Astrocyte of the spinal cord (primary cell): Measurements from ENCODE around the gene HOXD3.

Source experiments
- DNase-seq: peaks from one replicate; pipeline ENCODE4 v3.0.0; 2011; ENCODE audit warnings: low read depth, low spot score
- H3K4me3 ChIP-seq: 2 replicates; pipeline ENCODE4 v1.5.1; 2011; ENCODE audit warnings: low read depth, mild to moderate bottlenecking, low read length, moderate library complexity
- in situ Hi-C: cut with HindIII; loops from 2 replicates; pipeline ENCODE4 v1.10.0; 2017; ENCODE audit warnings: low sequenced_read_pairs
- TF ChIP-seq, protein P1 (sequence below): IDR thresholded peaks from 2 replicates; pipeline ENCODE4 v1.5.1; 2012; ENCODE audit warnings: low read depth, mild to moderate bottlenecking, low read length, inconsistent platforms

HOXD3 gene

GRCh38 chr2:176166272-176166671 lies 9.2 kb downstream of the HOXD3 start:
- DNase-seq, result no peak
- H3K4me3 ChIP-seq, result no peak overlapping the region
- TF ChIP-seq, protein P1, sequence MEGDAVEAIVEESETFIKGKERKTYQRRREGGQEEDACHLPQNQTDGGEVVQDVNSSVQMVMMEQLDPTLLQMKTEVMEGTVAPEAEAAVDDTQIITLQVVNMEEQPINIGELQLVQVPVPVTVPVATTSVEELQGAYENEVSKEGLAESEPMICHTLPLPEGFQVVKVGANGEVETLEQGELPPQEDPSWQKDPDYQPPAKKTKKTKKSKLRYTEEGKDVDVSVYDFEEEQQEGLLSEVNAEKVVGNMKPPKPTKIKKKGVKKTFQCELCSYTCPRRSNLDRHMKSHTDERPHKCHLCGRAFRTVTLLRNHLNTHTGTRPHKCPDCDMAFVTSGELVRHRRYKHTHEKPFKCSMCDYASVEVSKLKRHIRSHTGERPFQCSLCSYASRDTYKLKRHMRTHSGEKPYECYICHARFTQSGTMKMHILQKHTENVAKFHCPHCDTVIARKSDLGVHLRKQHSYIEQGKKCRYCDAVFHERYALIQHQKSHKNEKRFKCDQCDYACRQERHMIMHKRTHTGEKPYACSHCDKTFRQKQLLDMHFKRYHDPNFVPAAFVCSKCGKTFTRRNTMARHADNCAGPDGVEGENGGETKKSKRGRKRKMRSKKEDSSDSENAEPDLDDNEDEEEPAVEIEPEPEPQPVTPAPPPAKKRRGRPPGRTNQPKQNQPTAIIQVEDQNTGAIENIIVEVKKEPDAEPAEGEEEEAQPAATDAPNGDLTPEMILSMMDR, result no peak
- in situ Hi-C loops, result no loop called here

- in situ Hi-C loops, result no loop called here
- DNase-seq, result no peak
- no peak overlapping the region for H3K4me3 ChIP-seq
- TF ChIP-seq, protein P1, result no peak
These were observed 10.3 kb downstream of the HOXD3 start for GRCh38 chr2:176167398-176167797.

DNA sequence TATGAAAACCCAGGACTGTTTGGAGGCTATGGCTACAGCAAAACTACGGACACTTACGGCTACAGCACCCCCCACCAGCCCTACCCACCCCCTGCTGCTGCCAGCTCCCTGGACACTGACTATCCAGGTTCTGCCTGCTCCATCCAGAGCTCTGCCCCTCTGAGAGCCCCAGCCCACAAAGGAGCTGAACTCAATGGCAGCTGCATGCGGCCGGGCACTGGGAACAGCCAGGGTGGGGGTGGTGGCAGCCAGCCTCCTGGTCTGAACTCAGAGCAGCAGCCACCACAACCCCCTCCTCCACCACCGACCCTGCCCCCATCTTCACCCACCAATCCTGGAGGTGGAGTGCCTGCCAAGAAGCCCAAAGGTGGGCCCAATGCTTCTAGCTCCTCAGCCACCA lies 12.1 kb downstream of the HOXD3 start:
- in situ Hi-C loops, result no loop called here
- TF ChIP-seq, protein P1, result no peak
- H3K4me3 ChIP-seq, result no peak overlapping the region
- DNase-seq, result no peak

- no peak for DNase-seq
- no peak overlapping the region for H3K4me3 ChIP-seq
- in situ Hi-C loops, result no loop called here
- TF ChIP-seq, protein P1, result no peak
These were observed 12.6 kb downstream of the HOXD3 start for GRCh38 chr2:176169711-176170110.

DNA sequence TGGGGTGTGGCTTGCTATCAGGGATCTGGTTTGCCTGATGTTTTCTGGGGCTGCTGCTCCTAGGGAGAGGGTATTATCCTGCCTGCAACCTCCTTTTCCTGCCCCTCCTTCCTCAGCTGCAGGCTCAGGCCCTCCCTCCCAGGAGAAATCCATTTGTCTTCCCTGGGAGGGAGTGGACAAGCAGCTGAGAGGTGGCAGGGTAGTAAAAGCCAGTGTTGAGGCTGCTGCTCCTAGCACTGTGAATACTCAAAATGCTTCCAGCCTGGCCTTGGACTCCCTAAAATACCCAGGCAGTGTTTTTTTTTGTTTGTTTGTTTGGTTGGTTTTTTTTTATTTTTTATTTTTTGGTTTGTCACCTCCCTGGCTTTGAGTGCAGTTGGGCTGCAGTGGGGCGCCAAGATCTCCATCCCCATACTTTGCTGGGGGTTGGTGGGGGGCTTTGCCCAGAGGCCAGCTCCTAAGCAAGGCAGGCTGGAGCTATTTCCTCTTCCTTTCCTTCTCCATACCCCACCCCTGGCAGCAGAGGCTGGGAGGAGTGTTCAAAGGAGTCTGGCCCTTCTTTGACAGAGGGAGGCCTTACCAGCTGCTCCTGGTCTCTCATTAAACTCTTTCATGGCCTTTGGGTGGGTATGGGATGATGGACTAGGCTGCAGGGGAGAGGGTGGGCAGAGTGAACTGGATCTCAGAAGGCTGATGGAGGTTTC lies 13.6 kb downstream of the HOXD3 start:
- in situ Hi-C loops, result no loop called here
- no peak overlapping the region for H3K4me3 ChIP-seq
- TF ChIP-seq, protein P1, result no peak
- DNase-seq, result no peak

GRCh38 chr2:176171351-176172006 lies 14.4 kb downstream of the HOXD3 start:
- no peak overlapping the region for H3K4me3 ChIP-seq
- TF ChIP-seq, protein P1, result no peak
- no peak for DNase-seq
- in situ Hi-C loops, result no loop called here
